ENCODE measurements around the gene FOXP3.
"Not testable (repeated sequence)": the region's sequence is repeated elsewhere in the genome, so short reads cannot be mapped to it uniquely, and the experiment has no call there.

Gene FOXP3, protein sequence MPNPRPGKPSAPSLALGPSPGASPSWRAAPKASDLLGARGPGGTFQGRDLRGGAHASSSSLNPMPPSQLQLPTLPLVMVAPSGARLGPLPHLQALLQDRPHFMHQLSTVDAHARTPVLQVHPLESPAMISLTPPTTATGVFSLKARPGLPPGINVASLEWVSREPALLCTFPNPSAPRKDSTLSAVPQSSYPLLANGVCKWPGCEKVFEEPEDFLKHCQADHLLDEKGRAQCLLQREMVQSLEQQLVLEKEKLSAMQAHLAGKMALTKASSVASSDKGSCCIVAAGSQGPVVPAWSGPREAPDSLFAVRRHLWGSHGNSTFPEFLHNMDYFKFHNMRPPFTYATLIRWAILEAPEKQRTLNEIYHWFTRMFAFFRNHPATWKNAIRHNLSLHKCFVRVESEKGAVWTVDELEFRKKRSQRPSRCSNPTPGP

DNA sequence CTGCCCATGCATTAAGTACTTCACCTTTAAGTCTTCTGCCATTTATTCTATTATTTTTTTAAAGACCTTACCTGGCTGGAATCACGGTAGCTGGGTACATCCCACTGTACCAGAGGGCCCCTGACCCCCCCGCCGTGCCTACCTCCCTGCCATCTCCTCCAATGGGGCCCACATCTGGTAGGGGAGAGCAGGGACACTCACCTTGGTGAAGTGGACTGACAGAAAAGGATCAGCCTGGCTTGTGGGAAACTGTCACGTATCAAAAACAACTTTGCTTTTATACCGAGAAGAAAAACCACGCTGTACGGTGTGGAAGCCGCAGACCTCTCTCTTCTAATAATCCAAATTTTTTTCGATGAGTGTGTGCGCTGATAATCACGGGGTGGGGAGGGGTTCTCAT, at the start of gene FOXP3:
Gene FOXP3 (minus strand): TSS at position 251 of the 400 bp plus-strand sequence. CDS start 6,205 bp downstream, outside the sequence.
- DNase-seq, result no peak

- no peak for DNase-seq
Measured at GRCh38 chrX:49312176-49312575, 47.7 kb upstream of the FOXP3 start.

GRCh38 chrX:49310371-49310770, 45.9 kb upstream of the FOXP3 start:
- DNase-seq, result no peak

DNA sequence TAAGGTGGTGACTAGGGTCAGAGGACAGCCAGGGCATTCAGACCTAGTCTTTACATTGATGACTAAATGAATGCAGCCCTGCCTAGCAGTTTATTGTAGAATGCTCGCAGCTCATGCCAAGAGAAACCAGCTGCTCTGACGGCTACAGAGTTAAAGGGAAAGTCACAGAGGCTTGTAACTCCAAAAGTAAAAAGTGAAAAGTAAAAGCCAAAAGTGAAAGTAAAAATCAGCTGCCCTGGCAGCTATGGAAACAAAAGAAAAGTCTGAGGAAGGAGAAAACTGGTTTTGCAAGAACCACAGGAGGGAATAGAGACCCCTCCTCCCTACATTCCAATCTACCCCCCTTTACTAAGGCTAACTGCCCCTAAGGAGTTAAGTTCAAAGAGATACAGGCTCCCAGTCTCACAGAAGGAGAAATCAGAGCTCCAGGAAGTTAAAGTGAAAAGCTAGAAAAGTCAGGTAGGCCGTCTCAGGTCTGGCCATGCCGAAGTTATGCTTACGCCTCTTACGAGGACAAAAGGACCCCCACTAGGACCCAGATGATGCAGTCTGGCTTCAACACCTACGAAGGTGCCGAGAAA, 45.0 kb upstream of the FOXP3 start:
- no peak for DNase-seq

DNA sequence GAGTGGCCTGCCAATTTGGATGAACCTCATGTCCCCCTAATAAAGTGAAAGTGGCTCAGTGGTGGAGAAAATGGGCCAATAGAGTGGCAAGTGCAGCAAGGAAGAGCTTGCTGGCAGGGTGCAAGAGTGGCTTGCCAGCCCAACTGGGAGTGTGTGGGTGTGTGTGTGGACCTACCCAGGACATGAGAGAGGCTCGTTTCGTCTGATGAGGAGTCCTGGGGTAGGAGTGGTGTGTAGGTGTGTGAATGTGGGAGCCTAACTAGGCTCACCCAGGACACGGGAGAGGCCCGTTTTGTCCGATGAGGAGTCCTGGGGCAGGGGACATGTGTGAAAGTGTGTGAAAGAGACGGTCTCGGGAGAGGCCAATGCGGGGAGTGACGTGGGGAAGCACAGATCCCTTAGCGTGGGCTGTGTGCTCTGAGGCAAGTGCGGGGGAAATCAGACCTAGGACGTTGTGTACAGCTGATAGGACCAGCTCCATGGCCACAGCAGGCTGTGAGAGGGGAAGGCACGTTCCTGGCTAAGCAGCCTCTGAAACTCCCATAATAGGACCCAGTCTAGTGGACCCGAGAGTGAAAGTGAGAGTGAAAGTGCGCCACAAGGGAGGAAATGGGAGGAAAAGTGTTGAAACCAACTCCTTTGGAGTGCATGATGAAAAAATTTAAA, 44.2 kb upstream of the FOXP3 start:
- no peak for DNase-seq

DNA sequence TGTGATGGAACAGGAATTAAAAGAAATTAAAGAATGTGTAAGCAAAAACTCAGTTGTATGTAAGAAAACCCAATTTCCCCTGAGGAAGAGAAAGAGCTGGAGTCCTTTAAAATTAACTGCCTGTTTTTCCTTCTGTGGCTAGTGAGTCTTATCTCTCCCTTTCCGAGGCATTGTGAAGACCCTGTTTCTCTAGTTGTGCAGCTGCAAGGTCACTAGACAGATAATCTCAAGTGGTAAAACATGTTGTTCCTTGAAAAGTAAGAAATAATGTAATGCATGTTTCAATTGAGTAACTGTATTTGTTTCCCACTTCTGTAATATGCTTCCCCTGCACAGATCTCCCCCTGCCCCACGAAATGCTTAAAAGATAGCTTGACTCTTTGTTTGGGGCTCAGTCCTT, 43.3 kb upstream of the FOXP3 start:
- not testable (repeated sequence) for DNase-seq

DNA sequence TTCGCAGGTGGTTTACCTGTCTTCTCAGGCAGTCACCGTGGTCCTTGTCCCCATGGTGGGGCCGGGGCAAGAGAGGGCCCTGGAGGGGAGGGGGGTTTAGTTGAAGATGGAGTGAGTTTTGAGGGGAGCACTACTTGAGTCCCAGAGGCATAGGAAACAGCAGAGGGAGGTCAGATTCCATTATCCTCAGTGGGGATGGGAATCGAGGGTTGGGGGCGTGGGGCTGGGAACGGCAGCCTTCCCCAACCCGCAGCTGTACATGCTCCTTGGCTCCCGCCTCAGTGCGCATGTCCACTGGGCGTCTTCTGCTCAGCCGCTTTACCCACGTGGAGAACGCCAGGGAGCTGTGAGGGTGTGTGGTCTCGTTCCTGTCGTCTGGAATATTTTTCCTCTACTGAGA, 38.8 kb upstream of the FOXP3 start, which contains the start of gene GAGE10:
Gene GAGE10 (plus strand): TSS at position 301 of the 400 bp plus-strand sequence. CDS start 1,214 bp downstream, outside the sequence.
- no peak for DNase-seq

DNA sequence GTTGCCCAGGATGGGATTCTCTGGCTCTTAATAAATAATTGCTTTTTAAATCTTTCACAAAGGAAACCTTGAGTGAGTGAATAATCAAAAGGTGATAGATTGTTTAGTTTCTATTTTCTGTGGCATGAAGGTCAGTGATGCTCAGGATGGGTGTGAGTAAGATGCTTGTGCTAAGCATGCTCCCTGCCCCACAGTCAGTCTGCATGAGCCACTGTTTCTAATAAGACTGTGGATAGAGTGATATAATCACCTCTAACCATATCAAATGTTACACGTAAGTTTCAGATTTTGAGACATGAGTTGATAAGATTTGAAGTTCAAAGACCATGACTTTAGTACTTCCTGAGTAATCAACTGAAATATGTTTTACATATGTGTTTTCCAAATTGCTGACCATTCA, 36.2 kb upstream of the FOXP3 start:
- DNase-seq, result no peak

GRCh38 chrX:49299293-49299692, 34.8 kb upstream of the FOXP3 start:
- not testable (repeated sequence) for DNase-seq

DNA sequence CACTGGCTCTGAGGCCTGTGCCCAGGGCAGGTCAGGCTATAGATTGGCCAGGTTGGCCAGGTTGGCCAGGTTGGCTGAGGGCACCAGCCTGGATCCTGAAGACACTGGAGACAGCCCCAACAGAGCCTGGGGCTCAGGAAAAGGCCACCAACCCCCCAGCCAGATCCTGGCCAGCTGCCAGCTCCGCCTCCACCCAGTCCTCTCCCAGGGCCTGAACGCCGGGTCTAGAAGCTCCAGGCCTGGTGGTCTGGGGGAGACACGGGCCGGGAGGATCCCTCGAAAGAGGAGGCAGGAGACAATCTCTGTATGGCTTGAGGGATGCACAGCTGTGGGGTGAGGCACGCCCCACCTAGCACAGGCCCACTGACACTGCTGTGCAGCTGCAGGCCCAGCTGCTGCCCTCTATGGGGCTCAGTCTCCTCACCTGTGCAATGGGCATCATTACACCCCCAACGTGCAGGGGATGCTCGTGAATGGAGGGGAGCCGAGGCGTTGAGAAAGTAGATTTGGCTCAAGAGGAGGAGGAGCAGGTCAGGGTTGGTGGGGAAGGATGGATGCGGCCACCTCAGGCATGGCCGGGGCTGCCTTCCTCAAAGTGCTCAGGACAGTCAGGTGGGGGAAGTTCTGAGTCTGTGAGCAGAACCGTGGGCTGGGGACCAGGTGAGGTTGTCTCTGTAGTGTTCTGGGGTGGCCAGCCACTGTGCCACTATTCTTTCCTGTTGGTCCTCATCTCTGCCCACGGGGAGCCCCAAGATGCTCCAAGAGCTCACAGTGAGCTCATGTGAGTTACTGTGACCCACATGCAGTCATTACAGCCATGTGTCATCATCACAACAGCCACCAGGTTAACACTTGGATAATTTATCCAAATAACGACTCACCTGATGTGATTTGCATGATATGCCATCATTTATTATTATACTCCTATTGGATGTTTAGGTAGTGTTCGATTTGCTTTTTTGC, 28.2 kb upstream of the FOXP3 start:
- DNase-seq, result no peak

GRCh38 chrX:49291615-49292337, 27.3 kb upstream of the FOXP3 start:
- no peak for DNase-seq

GRCh38 chrX:49290215-49290614, 25.7 kb upstream of the FOXP3 start:
- no peak for DNase-seq

- DNase-seq, result no peak
Measured at GRCh38 chrX:49287665-49288064, 23.2 kb upstream of the FOXP3 start.

DNA sequence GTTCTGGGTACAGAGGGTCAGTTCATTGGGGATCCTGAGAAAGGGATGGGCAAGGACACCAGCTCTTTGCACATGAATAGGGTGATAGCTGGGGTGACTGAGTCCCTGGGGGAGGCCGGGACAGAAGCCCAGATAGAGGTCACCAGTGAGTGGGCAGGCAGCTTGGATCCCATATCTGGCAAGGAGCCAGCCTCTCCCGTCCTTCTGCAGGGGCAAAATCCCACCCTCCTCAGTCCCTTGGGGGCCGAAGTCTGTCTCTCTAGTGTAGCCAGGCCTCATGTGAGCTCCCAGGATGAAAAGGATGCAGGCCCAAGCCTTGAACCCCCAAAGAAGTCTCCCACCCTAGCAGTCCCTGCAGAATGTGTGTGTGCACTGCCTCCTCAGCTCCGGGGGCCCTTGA, 22.1 kb upstream of the FOXP3 start:
- DNase-seq, result no peak

GRCh38 chrX:49286136-49286535, 21.6 kb upstream of the FOXP3 start:
- no peak for DNase-seq

GRCh38 chrX:49284212-49284611, 19.7 kb upstream of the FOXP3 start:
- no peak for DNase-seq

- DNase-seq, result no peak
Measured at GRCh38 chrX:49282647-49283011, 18.1 kb upstream of the FOXP3 start.

DNA sequence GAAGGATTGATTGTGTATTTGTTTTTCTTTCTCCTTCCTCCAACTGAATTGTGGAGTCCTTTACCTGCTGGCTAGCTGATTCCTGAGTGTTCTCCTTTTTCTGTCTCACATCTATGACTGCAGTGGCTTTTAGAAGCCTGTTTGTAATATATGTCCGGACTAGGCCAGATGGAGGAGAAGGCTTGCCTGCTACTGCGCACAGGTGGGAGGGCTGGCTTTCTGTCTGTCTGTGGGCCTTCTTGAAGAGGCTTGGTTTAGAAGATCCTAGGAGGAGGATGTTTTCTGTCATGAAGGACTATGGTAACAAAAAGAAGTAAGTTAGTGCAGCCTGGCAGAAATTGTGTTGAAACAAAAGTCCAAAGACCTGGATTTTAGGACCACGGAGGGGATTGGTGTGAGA, 13.6 kb upstream of the FOXP3 start:
- no peak for DNase-seq

- DNase-seq, result no peak
Measured at GRCh38 chrX:49277535-49277830, 13.0 kb upstream of the FOXP3 start.

DNA sequence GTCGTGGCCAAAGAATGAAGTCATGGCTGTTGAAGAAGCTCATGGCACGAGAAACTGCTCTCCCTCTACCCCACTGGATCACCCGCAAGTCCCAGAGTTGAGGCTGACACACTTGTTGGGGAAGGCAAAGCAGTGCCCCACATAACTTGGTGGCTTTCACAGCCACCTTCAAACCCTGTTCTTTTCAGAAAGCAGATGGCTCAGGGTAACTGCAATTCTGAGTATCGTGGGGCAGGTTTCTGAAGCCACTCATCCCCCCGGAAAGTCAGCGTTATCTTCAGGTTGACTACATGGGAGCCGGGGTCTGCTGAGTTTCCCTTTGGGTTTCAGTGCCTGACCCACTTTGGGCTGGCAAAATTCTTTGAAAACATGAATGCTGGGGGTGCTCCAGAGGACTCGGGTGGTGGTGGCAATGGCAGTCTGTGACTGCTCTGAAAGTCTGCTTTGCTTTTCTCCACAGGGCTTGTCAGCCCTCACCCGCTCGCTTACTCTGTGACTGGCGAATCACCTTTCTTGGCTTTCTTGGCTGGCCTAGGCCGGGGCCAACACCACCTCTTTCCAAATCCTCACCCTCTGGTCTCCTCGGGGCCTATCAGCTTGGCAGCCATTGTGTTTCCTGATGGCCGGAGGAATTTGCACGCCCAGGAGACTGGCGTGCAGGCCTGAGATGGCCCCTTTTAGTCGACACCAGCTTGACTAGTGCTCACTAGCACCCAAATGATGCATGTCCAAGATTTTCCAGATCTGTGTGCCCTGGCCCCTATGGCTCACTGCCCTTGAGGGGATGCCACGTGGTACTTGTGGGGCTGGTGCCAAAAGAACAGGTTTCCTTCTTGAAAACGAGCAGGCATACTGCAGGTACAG, 12.4 kb upstream of the FOXP3 start:
- no peak for DNase-seq

DNA sequence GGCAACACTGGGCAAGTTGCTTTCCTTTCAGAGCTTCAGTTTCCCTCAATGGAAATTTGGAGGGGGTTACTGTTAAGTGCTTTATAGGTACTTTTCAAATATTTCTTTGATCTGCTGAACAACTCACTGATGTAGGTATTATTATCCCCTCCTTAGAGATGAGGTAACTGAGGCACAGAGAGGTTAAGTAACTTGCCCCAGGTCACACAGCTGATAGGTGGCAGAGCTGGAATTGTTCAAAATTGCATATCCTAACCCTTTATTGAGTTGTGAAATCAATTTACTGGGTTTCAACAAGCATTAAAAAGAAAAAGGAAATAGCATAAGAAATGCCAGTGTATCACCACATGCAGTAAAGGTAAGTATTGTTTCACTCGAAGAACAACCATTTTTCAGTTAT, 11.7 kb upstream of the FOXP3 start:
- DNase-seq, result no peak

Measured in T1000 (cell line).